ENCODE results near the gene RABGGTB.

- TF ChIP-seq CTCF (IDR thresholded peaks at IDR 0.05; ENCODE audit: low read depth, low read length, missing input control) = no peak
- TF ChIP-seq NR2F2 (IDR thresholded peaks at IDR 0.05) = no peak
- no peak for TF ChIP-seq GABPA (IDR thresholded peaks at IDR 0.05 in 1 of 2, conservative IDR thresholded peaks at IDR 0.05 in 1 of 2)
- no peak for TF ChIP-seq RXRA (IDR thresholded peaks at IDR 0.05)
- TF ChIP-seq REST (IDR thresholded peaks at IDR 0.05) = no peak
- TF ChIP-seq TAF1 (conservative IDR thresholded peaks at IDR 0.05) = no peak
Measured at GRCh38 chr1:75797273-75797588, 11.2 kb downstream of the RABGGTB start.

Data from liver (tissue), 3 donors.